ENCODE data around the gene AGXT.

Gene AGXT

GRCh38 chr2:240873098-240873788, 4.6 kb downstream of the AGXT start:
- no peak for ATAC-seq
- no peak for TF ChIP-seq TCF4 (CRISPR knock-in tag; IDR thresholded peaks at IDR 0.05; ENCODE audit: borderline replicate concordance)
- no peak for TF ChIP-seq SNAI2 (CRISPR knock-in tag; IDR thresholded peaks at IDR 0.05)
- TF ChIP-seq TOX (CRISPR knock-in tag; IDR thresholded peaks at IDR 0.05; ENCODE audit: borderline replicate concordance) = no peak
- TF ChIP-seq ZNF8 (CRISPR knock-in tag; IDR thresholded peaks at IDR 0.05) = no peak
- TF ChIP-seq OSR1 (CRISPR knock-in tag; IDR thresholded peaks at IDR 0.05) = no peak
- no peak for TF ChIP-seq POU6F1 (CRISPR knock-in tag; IDR thresholded peaks at IDR 0.05; ENCODE audit: borderline replicate concordance, low read depth)
- no peak for TF ChIP-seq GLIS3 (CRISPR knock-in tag; IDR thresholded peaks at IDR 0.05)
- no peak for TF ChIP-seq BACH2 (CRISPR knock-in tag; IDR thresholded peaks at IDR 0.05; ENCODE audit: borderline replicate concordance)
- TF ChIP-seq PPARA (CRISPR knock-in tag; IDR thresholded peaks at IDR 0.05; ENCODE audit: borderline replicate concordance) = no peak
- TF ChIP-seq CREB5 (CRISPR knock-in tag; IDR thresholded peaks at IDR 0.05; ENCODE audit: low read depth) = no peak
- TF ChIP-seq ZNF70 (CRISPR knock-in tag; IDR thresholded peaks at IDR 0.05) = no peak
- TF ChIP-seq ZC3H10 (CRISPR knock-in tag; IDR thresholded peaks at IDR 0.05) = no peak
- TF ChIP-seq CSDC2 (CRISPR knock-in tag; IDR thresholded peaks at IDR 0.05) = no peak
- TF ChIP-seq TSHZ2 (CRISPR knock-in tag; IDR thresholded peaks at IDR 0.05) = no peak
- TF ChIP-seq CSRNP3 (CRISPR knock-in tag; IDR thresholded peaks at IDR 0.05) = no peak
- no peak for TF ChIP-seq RARB (CRISPR knock-in tag; IDR thresholded peaks at IDR 0.05)

- no peak for ATAC-seq
- TF ChIP-seq SNAI2 (CRISPR knock-in tag; IDR thresholded peaks at IDR 0.05) (no peak), TOX (CRISPR knock-in tag; IDR thresholded peaks at IDR 0.05; ENCODE audit: borderline replicate concordance) (no peak), CSDC2 (CRISPR knock-in tag; IDR thresholded peaks at IDR 0.05) (no peak), PATZ1 (CRISPR knock-in tag; IDR thresholded peaks at IDR 0.05; ENCODE audit: borderline replicate concordance) (no peak), ZNF70 (CRISPR knock-in tag; IDR thresholded peaks at IDR 0.05) (no peak), ZC3H10 (CRISPR knock-in tag; IDR thresholded peaks at IDR 0.05) (no peak), RARB (CRISPR knock-in tag; IDR thresholded peaks at IDR 0.05) (no peak), TSHZ2 (CRISPR knock-in tag; IDR thresholded peaks at IDR 0.05) (no peak), CREB5 (CRISPR knock-in tag; IDR thresholded peaks at IDR 0.05; ENCODE audit: low read depth) (no peak), ESRRG (CRISPR knock-in tag; IDR thresholded peaks at IDR 0.05) (no peak), POU6F1 (CRISPR knock-in tag; IDR thresholded peaks at IDR 0.05; ENCODE audit: borderline replicate concordance, low read depth) (no peak), BACH2 (CRISPR knock-in tag; IDR thresholded peaks at IDR 0.05; ENCODE audit: borderline replicate concordance) (no peak), ZFP30 (CRISPR knock-in tag; IDR thresholded peaks at IDR 0.05) (no peak), GLIS3 (CRISPR knock-in tag; IDR thresholded peaks at IDR 0.05) (no peak), TCF4 (CRISPR knock-in tag; IDR thresholded peaks at IDR 0.05; ENCODE audit: borderline replicate concordance) (no peak)
These were observed 5.4 kb downstream of the AGXT start for GRCh38 chr2:240873805-240874714.
